Colonic mucosa (tissue), 4 donors: ENCODE measurements around the gene CUL4A. TPM values are rescaled to one million over a fixed set of nuclear protein-coding genes. Genes with fewer than 3 reads are reported as not detected.

Source experiments
- DNase-seq: peaks from one replicate; pipeline ENCODE4 v3.0.0-alpha.2; 2020
- H3K27ac ChIP-seq: fragments of 200-600 bp; one replicate; pipeline ENCODE4 v1.8.0; 2021
- H3K27me3 ChIP-seq: fragments of 200-600 bp; one replicate; pipeline ENCODE4 v1.8.0; 2021
- H3K36me3 ChIP-seq: fragments of 200-600 bp; one replicate; pipeline ENCODE4 v1.8.0; 2021
- H3K4me1 ChIP-seq: fragments of 200-600 bp; one replicate; pipeline ENCODE4 v1.8.0; 2021; ENCODE audit warnings: mild to moderate bottlenecking
- H3K4me3 ChIP-seq: fragments of 200-600 bp; one replicate; pipeline ENCODE4 v1.8.0; 2021
- H3K9ac ChIP-seq, 2 donors: one replicate each; pipeline ENCODE4 v1.7.0; 2013; ENCODE audit warnings: control low read depth in 2 of 2, low read depth in 2 of 2, low read length in 2 of 2
- H3K9me3 ChIP-seq: fragments of 200-600 bp; one replicate; pipeline ENCODE4 v1.8.0; 2021
- intact Hi-C: fragments of 100-400 bp; cut with DNase I; formaldehyde crosslinking; loops from one replicate; pipeline ENCODE4 v1.14.1; 2022
- total RNA-seq, 2 donors: library from RNA; stranded (reverse); fragmentation: NEBNext Ultra II Directional in 1 of 2; extraction: Animal tissue kit (Norgen Biotek cat#: 25700) in 1 of 2; gene quantifications; one replicate each; pipeline ENCODE4 v1.2.1, GENCODE V29; 2021
- TF ChIP-seq, protein P1 (sequence below): fragments of 200-600 bp; IDR thresholded peaks from one replicate; pipeline ENCODE4 v1.8.0; 2022; ENCODE audit warnings: antibody characterized with exemption, mild to moderate bottlenecking
- donor health status: healthy.
- donor health status: DM: no; HTN: no; CAD: no.
- donor health status: DM: no; HTN: no; CAD: no.

Gene CUL4A
- total RNA-seq, 2 donors from 2014 or later: 54.6 to 62.6 TPM

DNA sequence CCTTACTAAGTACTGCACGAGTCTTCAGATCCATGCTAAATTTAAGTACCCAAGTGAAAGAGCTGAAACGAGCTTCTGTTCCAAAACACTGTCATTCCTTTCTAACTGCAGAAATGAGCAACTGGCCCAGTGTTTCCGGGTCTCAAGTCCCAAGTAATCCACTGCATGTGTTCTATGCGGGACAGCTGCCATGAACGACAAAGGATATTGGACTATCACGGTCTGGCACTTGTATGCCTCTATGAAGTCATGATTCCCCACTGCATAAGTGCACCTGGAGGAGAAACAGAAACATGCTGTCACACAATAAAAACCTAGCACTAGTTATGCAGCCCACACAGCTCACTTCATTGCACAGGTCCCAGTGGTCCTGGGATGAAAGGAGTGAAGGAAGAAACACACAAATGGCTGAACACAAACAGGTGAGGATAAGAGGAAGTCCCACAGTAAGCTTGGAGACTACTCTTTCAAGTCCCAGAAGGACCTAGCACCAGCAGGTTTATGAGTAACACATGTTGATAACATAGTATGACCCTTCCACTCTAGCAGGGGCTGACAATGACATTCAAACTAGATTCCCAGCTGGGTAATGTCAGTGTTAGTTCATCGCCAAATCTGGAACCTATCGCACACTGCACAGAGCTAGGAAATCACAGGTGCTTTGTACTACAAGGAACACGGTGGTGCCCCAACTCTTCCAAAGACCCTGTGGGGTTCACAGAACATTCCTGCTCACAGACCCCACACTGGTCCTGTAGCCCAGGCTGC lies 12.3 kb upstream of the CUL4A start:
- Histone ChIP-seq H3K9me3 (no peaks in the 10 kb centered on the region), H3K27me3 (no peaks in the 10 kb centered on the region), H3K36me3 (peaks cover 13% of the 10 kb centered on the region), H3K4me1 (no peaks in the 10 kb centered on the region), H3K4me3 (no peak overlapping the region), H3K27ac (no peak overlapping the region), H3K9ac (no peak overlapping the region)
- intact Hi-C loops: no loop called here
- no peak for DNase-seq
- TF ChIP-seq, protein P1, sequence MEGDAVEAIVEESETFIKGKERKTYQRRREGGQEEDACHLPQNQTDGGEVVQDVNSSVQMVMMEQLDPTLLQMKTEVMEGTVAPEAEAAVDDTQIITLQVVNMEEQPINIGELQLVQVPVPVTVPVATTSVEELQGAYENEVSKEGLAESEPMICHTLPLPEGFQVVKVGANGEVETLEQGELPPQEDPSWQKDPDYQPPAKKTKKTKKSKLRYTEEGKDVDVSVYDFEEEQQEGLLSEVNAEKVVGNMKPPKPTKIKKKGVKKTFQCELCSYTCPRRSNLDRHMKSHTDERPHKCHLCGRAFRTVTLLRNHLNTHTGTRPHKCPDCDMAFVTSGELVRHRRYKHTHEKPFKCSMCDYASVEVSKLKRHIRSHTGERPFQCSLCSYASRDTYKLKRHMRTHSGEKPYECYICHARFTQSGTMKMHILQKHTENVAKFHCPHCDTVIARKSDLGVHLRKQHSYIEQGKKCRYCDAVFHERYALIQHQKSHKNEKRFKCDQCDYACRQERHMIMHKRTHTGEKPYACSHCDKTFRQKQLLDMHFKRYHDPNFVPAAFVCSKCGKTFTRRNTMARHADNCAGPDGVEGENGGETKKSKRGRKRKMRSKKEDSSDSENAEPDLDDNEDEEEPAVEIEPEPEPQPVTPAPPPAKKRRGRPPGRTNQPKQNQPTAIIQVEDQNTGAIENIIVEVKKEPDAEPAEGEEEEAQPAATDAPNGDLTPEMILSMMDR: no peak

GRCh38 chr13:113201815-113202214 lies 7.6 kb upstream of the CUL4A start:
- Histone ChIP-seq H3K36me3 (peaks cover 8% of the 10 kb centered on the region), H3K4me3 (no peak overlapping the region), H3K9ac (no peak overlapping the region), H3K4me1 (peaks cover 4% of the 10 kb centered on the region), H3K9me3 (no peaks in the 10 kb centered on the region), H3K27ac (no peak overlapping the region), H3K27me3 (no peaks in the 10 kb centered on the region)
- no peak for DNase-seq
- TF ChIP-seq, protein P1: no peak
- intact Hi-C loops: no loop called here

DNA sequence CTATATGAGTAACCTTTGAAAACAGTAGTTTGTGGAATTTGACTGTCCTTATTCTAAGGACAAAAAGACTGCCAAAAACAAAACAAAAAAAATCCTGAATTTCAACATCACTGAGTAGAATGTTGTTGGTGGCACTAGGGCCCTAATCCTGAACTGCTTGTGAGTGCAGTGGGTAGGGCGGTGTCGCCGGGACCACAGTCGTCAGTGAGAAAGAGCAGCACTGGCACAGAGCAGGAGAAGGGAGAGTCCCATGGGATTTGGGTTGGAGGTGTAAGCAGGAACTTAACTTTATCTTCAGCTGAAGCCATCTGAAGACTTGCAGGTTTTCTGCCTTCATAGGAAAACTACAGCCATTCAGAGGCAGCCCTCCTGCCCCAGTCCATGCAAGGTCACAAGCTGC lies 6.5 kb upstream of the CUL4A start:
- H3K4me1 ChIP-seq: peaks cover 5% of the 10 kb centered on the region
- TF ChIP-seq, protein P1: no peak

DNA sequence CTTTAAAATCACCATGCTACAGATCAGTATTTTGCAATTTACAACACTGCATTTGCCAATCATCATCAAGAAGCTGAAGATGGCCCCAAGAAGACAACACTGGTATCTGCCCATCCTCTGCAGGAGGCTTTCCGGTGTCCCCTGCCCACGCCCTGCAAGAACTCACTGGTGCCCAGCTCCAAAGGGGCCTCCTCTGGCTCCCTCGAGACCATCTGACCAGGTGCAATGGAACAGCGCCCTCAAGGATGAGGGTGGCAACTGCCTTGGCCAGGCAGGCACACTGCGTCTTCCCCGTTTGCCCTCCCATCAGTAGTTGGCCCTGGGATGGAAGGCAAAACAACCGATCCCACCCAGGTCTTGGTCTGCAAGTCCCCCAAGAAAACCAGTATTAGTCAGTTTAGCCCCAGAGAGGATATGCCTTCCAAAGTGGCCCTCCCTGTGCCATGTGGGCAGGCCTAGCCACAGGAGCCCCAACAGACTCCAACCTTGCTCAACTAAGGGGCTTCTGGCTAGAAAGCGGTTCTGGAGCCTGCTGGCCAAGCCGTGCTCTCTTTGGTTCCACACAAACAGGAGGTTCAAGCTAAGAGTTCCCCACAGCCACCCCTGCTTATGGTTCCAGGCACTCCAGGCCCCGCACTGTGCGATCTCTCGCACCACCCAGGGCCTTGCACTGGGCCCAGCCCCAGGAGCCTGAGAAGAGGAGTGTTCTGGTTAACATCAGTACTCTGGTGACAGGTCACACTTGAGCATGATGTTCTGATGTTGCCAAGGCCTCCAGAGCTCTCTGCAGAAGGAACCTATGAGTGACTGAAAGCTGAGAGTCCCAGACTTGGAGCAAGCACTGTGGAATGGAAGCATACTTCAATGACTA lies 5.7 kb upstream of the CUL4A start:
- H3K36me3 ChIP-seq: no peaks in the 10 kb centered on the region
- H3K27me3 ChIP-seq: no peaks in the 10 kb centered on the region
- peaks cover 5% of the 10 kb centered on the region for H3K4me1 ChIP-seq
- no peaks in the 10 kb centered on the region for H3K9me3 ChIP-seq
- intact Hi-C loops: no loop called here
- TF ChIP-seq, protein P1: no peak
- H3K9ac ChIP-seq: no peak overlapping the region
- DNase-seq: no peak
- H3K27ac ChIP-seq: no peak overlapping the region
- no peak overlapping the region for H3K4me3 ChIP-seq

More for the DNA sequence above, 6.5 kb upstream of the CUL4A start:
- Histone ChIP-seq H3K9ac (no peak overlapping the region), H3K9me3 (no peaks in the 10 kb centered on the region), H3K27me3 (no peaks in the 10 kb centered on the region), H3K27ac (no peak overlapping the region), H3K36me3 (peaks cover under 1% of the 10 kb centered on the region), H3K4me3 (no peak overlapping the region)
- intact Hi-C loops: no loop called here
- DNase-seq: no peak

DNA sequence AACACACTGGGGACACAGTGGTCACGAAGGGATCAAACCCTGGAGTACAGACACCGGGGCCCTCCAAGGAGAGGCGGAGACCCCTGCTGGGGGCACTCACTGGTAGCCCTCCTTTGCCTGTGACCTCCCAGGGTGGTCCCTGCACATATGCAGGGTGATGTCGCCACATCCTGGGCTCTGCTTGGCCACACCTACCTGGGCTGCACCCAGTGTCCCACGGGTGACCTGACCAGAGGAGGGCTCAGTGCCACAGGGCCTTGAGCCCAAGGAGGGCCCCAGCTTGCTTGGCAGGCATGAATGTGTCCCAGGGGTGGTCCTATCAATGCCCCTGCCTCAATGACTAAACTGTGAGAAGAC lies 5.1 kb upstream of the CUL4A start:
- H3K36me3 ChIP-seq: no peaks in the 10 kb centered on the region
- H3K27ac ChIP-seq: no peak overlapping the region
- no peak overlapping the region for H3K9ac ChIP-seq
- peaks cover 5% of the 10 kb centered on the region for H3K4me1 ChIP-seq
- intact Hi-C loops: no loop called here
- no peak overlapping the region for H3K4me3 ChIP-seq
- DNase-seq: no peak
- H3K27me3 ChIP-seq: no peaks in the 10 kb centered on the region
- TF ChIP-seq, protein P1: no peak
- no peaks in the 10 kb centered on the region for H3K9me3 ChIP-seq
